ENCODE results near the gene HOXB7. TPM values are rescaled to one million over a fixed set of nuclear protein-coding genes. Genes with fewer than 3 reads are reported as not detected.

HOXB7 gene
- total and polyA plus RNA-seq, 2 of the 13 experiments (the other 11 are each of a cell fraction or from before 2014, with no cell fraction given): 0.04 TPM; not detected in 1

DNA sequence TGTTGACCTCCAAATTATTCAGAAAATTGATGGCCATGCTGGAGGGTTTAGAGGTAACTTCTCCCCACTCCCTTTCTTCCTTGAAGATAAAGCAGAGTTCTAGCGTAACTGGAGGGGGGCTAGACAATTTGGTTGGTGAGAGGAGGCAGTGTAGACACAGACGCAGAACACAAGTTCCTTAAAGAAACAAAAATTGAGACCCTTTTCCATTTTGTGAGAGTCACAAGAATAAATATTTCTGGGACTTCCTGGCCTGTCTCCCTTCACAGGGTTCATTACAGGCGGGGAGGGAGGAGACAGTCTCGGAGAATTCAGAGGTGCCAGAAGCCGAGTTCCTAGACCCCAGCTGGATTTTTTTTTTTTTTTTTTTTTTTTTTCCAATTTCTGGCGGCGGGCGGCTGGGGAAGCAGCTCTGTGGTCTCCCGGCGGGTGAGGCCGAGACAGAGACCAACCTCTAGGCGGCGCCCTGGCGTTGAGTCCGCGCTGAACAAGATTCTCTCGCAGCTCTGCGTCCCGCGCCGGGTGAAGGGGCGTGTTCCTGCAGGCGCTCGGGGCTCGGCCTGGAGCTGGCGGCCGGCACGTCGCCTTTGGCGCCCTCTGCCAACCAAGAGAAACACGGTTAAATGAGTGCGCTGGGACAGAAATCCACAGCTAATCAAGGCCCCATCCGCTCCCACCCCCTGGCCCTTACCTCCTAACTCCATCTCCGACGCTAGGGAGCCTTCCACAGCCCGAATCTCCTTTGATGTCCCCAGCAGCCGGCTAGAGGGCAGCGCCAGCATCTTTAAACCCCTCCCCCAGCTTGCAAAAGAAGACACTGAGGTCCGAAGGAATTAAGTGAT is 25.6 kb upstream of the HOXB7 start:
- CTCF ChIA-PET (ENCODE audit: low intra/inter-chr PET ratio, low total read pairs): no interaction called here
- Histone ChIP-seq H3K4me1 (ENCODE audit: insufficient read depth, low read length) (0 out of 2 replicates have a peak, but pooled peaks cover 4% of the 10 kb centered on the region), H3K27ac (ENCODE audit: extremely low read length, insufficient read depth, low read length) (no peak overlapping the region), H3K27me3 (ENCODE audit: control insufficient read depth in 1 of 2, insufficient read depth in 2 of 2, low read length in 2 of 2) (peaks cover 20 to 97% of the 10 kb centered on the region in 2 experiments; a peak in 4 of 5 replicates), H3K4me2 (ENCODE audit: low read depth, low read length) (peak overlapping the region; percentile 45), H3K9ac (ENCODE audit: insufficient read depth, low read depth, low read length) (no peak overlapping the region), H3K79me2 (ENCODE audit: insufficient read depth, low read length) (no peaks in the 10 kb centered on the region), H3K4me3 (replicated peaks in 1 of 3; ENCODE audit: insufficient read depth in 1 of 3, low read depth in 2 of 3, low read length in 3 of 3) (no peak overlapping the region), H2AFZ (ENCODE audit: low read length) (no peak overlapping the region), H3K36me3 (replicated peaks in 1 of 2; ENCODE audit: control insufficient read depth in 1 of 2, insufficient read depth in 2 of 2, low read length in 2 of 2) (no peaks in the 10 kb centered on the region), H4K20me1 (ENCODE audit: insufficient read depth, low read length) (no peaks in the 10 kb centered on the region), H3K9me3 (ENCODE audit: low read length) (no peaks in the 10 kb centered on the region)
- no TSS peak for BruUV-seq (replicated peaks)
- intact Hi-C loops (cut with micrococcal nuclease; ENCODE audit: unreplicated experiment): no loop called here
- POLR2A ChIA-PET: interaction anchor here (0.9 kb wide), 1 partner anchor 24 kb away, joined by 3 read pairs; no protein-coding TSS in a partner anchor
- 3% methylated on average over 30 of the region's 39 CpGs for WGBS (ENCODE audit: low lambda C conversion rate)
- in situ Hi-C loops (cut with HindIII; ENCODE audit: extremely low pct_ligation_motif_present, low pct_unique_long_range_greater_than_20kb): no loop called here
- DNase-seq (ENCODE audit: low spot score) (peak; percentile 83), ATAC-seq (peak; percentile 94), FAIRE-seq (peak; percentile 78)
- TF ChIP-seq KDM5B (CRISPR knock-in tag; IDR thresholded peaks at IDR 0.05; ENCODE audit: borderline replicate concordance): no peak
- no peak for TF ChIP-seq ZBTB3 (CRISPR knock-in tag; IDR thresholded peaks at IDR 0.05; ENCODE audit: borderline replicate concordance, low read depth)
- TF ChIP-seq, protein P1, sequence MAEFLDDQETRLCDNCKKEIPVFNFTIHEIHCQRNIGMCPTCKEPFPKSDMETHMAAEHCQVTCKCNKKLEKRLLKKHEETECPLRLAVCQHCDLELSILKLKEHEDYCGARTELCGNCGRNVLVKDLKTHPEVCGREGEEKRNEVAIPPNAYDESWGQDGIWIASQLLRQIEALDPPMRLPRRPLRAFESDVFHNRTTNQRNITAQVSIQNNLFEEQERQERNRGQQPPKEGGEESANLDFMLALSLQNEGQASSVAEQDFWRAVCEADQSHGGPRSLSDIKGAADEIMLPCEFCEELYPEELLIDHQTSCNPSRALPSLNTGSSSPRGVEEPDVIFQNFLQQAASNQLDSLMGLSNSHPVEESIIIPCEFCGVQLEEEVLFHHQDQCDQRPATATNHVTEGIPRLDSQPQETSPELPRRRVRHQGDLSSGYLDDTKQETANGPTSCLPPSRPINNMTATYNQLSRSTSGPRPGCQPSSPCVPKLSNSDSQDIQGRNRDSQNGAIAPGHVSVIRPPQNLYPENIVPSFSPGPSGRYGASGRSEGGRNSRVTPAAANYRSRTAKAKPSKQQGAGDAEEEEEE (CRISPR knock-in tag; IDR thresholded peaks at IDR 0.05; ENCODE audit: borderline replicate concordance): no peak
- TF ChIP-seq MATR3 (CRISPR knock-in tag; IDR thresholded peaks at IDR 0.05): no peak
- no peak for TF ChIP-seq ZNF75D (CRISPR knock-in tag; IDR thresholded peaks at IDR 0.05; ENCODE audit: borderline replicate concordance)
- peak; percentile 88 for TF ChIP-seq ZFX (CRISPR knock-in tag; IDR thresholded peaks at IDR 0.05; ENCODE audit: low read depth)
- no peak for TF ChIP-seq ZC3H13 (CRISPR knock-in tag; IDR thresholded peaks at IDR 0.05)
- TF ChIP-seq SNRNP70 (IDR thresholded peaks at IDR 0.05; ENCODE audit: low read depth, low read length): no peak
- TF ChIP-seq, protein P2, sequence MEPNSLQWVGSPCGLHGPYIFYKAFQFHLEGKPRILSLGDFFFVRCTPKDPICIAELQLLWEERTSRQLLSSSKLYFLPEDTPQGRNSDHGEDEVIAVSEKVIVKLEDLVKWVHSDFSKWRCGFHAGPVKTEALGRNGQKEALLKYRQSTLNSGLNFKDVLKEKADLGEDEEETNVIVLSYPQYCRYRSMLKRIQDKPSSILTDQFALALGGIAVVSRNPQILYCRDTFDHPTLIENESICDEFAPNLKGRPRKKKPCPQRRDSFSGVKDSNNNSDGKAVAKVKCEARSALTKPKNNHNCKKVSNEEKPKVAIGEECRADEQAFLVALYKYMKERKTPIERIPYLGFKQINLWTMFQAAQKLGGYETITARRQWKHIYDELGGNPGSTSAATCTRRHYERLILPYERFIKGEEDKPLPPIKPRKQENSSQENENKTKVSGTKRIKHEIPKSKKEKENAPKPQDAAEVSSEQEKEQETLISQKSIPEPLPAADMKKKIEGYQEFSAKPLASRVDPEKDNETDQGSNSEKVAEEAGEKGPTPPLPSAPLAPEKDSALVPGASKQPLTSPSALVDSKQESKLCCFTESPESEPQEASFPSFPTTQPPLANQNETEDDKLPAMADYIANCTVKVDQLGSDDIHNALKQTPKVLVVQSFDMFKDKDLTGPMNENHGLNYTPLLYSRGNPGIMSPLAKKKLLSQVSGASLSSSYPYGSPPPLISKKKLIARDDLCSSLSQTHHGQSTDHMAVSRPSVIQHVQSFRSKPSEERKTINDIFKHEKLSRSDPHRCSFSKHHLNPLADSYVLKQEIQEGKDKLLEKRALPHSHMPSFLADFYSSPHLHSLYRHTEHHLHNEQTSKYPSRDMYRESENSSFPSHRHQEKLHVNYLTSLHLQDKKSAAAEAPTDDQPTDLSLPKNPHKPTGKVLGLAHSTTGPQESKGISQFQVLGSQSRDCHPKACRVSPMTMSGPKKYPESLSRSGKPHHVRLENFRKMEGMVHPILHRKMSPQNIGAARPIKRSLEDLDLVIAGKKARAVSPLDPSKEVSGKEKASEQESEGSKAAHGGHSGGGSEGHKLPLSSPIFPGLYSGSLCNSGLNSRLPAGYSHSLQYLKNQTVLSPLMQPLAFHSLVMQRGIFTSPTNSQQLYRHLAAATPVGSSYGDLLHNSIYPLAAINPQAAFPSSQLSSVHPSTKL (CRISPR knock-in tag; IDR thresholded peaks at IDR 0.05): peak; percentile 33; the same call in 1 of the 2 replicates
- TF ChIP-seq, protein P3, sequence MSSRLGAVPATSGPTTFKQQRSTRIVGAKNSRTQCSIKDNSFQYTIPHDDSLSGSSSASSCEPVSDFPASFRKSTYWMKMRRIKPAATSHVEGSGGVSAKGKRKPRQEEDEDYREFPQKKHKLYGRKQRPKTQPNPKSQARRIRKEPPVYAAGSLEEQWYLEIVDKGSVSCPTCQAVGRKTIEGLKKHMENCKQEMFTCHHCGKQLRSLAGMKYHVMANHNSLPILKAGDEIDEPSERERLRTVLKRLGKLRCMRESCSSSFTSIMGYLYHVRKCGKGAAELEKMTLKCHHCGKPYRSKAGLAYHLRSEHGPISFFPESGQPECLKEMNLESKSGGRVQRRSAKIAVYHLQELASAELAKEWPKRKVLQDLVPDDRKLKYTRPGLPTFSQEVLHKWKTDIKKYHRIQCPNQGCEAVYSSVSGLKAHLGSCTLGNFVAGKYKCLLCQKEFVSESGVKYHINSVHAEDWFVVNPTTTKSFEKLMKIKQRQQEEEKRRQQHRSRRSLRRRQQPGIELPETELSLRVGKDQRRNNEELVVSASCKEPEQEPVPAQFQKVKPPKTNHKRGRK (CRISPR knock-in tag; IDR thresholded peaks at IDR 0.05): no peak
- TF ChIP-seq, protein P4, sequence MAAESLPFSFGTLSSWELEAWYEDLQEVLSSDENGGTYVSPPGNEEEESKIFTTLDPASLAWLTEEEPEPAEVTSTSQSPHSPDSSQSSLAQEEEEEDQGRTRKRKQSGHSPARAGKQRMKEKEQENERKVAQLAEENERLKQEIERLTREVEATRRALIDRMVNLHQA (CRISPR knock-in tag; IDR thresholded peaks at IDR 0.05): no peak
- TF ChIP-seq, protein P5, sequence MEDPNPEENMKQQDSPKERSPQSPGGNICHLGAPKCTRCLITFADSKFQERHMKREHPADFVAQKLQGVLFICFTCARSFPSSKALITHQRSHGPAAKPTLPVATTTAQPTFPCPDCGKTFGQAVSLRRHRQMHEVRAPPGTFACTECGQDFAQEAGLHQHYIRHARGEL (CRISPR knock-in tag; IDR thresholded peaks at IDR 0.05): 0 out of 2 replicates have a peak, but pooled peaks have one; percentile 36
- no peak for TF ChIP-seq PAWR (CRISPR knock-in tag; IDR thresholded peaks at IDR 0.05; ENCODE audit: borderline replicate concordance)
- no peak for TF ChIP-seq ZNF569 (CRISPR knock-in tag; IDR thresholded peaks at IDR 0.05; ENCODE audit: borderline replicate concordance)

Measured in HepG2 (cell line).